Mononuclear cell (primary cell): ENCODE data around the gene PRPF38A. TPM values are rescaled to one million over a fixed set of nuclear protein-coding genes. Genes with fewer than 3 reads are reported as not detected.

Experiments used
- total RNA-seq: library from RNA; depleted of rRNA; stranded (reverse); fragments of >200 nt; gene quantifications from one replicate; pipeline ENCODE4 v1.2.3, GENCODE V29; 2012

PRPF38A gene
- total RNA-seq, 1 donor, result 26.6 TPM

Other genes starting within 250 kb of the PRPF38A start
- 20.9 TPM for gene CC2D1B, start 38.4 kb upstream of the PRPF38A start, total RNA-seq
- gene ORC1, start 179 bp upstream of the PRPF38A start, total RNA-seq, result 2.4 TPM
- gene TUT4, start 148.5 kb downstream of the PRPF38A start, total RNA-seq, result 136 TPM
- gene GPX7, start 197.8 kb downstream of the PRPF38A start, total RNA-seq, result 13.0 TPM
- gene SHISAL2A, start 228.6 kb downstream of the PRPF38A start, total RNA-seq, result 13.1 TPM